ENCODE data around the gene TNFRSF11A. TPM values are rescaled to one million over a fixed set of nuclear protein-coding genes. Genes with fewer than 3 reads are reported as not detected.
A peak's percentile ranks its signal among the peaks of the same experiment; 100 is the strongest.

Gene TNFRSF11A
- total and polyA plus RNA-seq, 7 experiments from 2014 or later, result 0.16 to 22.2 (median 0.68) TPM; not detected in 2

DNA sequence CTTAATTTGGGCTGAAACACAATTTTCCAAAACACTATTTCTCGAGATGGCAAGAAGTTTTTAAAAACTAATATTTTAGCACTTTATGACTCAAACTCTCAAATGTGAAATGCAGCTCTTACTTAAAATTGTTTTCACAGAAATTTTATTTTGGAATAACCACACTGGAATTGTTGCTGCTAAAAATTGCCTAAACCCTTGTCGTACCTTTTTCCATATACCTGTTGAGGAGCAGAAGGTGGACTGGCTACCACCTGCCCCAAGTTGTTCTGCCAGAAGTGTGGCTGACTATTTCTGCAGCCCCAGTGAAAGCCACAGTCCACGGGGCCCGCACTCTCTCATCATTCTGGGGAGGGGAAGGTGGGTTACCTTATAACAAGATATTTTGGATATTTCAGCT lies 23.4 kb downstream of the TNFRSF11A start:
- no peak overlapping the region for H3K27ac ChIP-seq (ENCODE audit: low read depth, low read length)
- no peaks in the 10 kb centered on the region for H3K36me3 ChIP-seq (ENCODE audit: control insufficient read depth in 2 of 3, insufficient read depth in 3 of 3, low read length in 3 of 3)
- Mint-ChIP-seq H3K9me3 (no peaks in the 10 kb centered on the region), H3K4me3 (no peak overlapping the region), H3K4me1 (peaks cover 0 to 23% (median 0%) of the 10 kb centered on the region in 7 donors), H3K27me3 (no peaks in the 10 kb centered on the region), H3K36me3 (peaks cover 0 to 11% (median 0%) of the 10 kb centered on the region in 5 donors), H3K27ac (no peak overlapping the region)
- DNase-seq, result no peak
- intact Hi-C loops (cut with micrococcal nuclease), result no loop called here
- POLR2A ChIA-PET, result no interaction called here
- CTCF ChIA-PET, result interaction anchor here (0.6 kb wide), 1 partner anchor 249 kb away, joined by 3 read pairs; no protein-coding TSS in a partner anchor
- no peak overlapping the region for H3K4me3 ChIP-seq (ENCODE audit: low read length)
- ATAC-seq, result no peak
- no peaks in the 10 kb centered on the region for H3K4me1 ChIP-seq (ENCODE audit: control insufficient read depth in 2 of 2, insufficient read depth in 2 of 2, low read length in 2 of 2)
- no peaks in the 10 kb centered on the region for H3K9me3 ChIP-seq (ENCODE audit: control insufficient read depth in 2 of 3, low read length in 3 of 3)
- H3K27me3 ChIP-seq (ENCODE audit: control insufficient read depth in 2 of 2, insufficient read depth in 2 of 2, low read length in 2 of 2), result no peaks in the 10 kb centered on the region

- Mint-ChIP-seq H3K36me3 (peaks cover 0 to 20% (median 0%) of the 10 kb centered on the region in 5 donors), H3K4me1 (peaks cover 0 to 14% (median 0%) of the 10 kb centered on the region in 7 donors), H3K27ac (no peak overlapping the region), H3K27me3 (no peaks in the 10 kb centered on the region), H3K9me3 (no peaks in the 10 kb centered on the region), H3K4me3 (no peak overlapping the region)
- no peaks in the 10 kb centered on the region for H3K9me3 ChIP-seq (ENCODE audit: control insufficient read depth in 2 of 3, low read length in 3 of 3)
- ATAC-seq (no peak), DNase-seq (no peak)
- H3K36me3 ChIP-seq (ENCODE audit: control insufficient read depth in 2 of 3, insufficient read depth in 3 of 3, low read length in 3 of 3), result no peaks in the 10 kb centered on the region
- H3K27me3 ChIP-seq (ENCODE audit: control insufficient read depth in 2 of 2, insufficient read depth in 2 of 2, low read length in 2 of 2), result no peaks in the 10 kb centered on the region
- CTCF ChIA-PET, result interaction anchor here (0.6 kb wide), 1 partner anchor 346 kb away, joined by 4 read pairs; no protein-coding TSS in a partner anchor
- H3K27ac ChIP-seq (ENCODE audit: low read depth, low read length), result no peak overlapping the region
- H3K4me1 ChIP-seq (ENCODE audit: control insufficient read depth in 2 of 2, insufficient read depth in 2 of 2, low read length in 2 of 2), result no peaks in the 10 kb centered on the region
- H3K4me3 ChIP-seq (ENCODE audit: low read length), result no peak overlapping the region
- POLR2A ChIA-PET, result no interaction called here
- intact Hi-C loops (cut with micrococcal nuclease), result no loop called here
Measured at GRCh38 chr18:62353170-62353569, 28.1 kb downstream of the TNFRSF11A start.

- Mint-ChIP-seq H3K27me3 (no peaks in the 10 kb centered on the region), H3K4me1 (peaks cover 0 to 14% (median 0%) of the 10 kb centered on the region in 7 donors), H3K27ac (no peak overlapping the region), H3K9me3 (no peaks in the 10 kb centered on the region), H3K4me3 (no peak overlapping the region), H3K36me3 (peaks cover 0 to 20% (median 0%) of the 10 kb centered on the region in 5 donors)
- H3K27ac ChIP-seq (ENCODE audit: low read depth, low read length), result no peak overlapping the region
- CTCF ChIA-PET, result no interaction called here
- no peaks in the 10 kb centered on the region for H3K27me3 ChIP-seq (ENCODE audit: control insufficient read depth in 2 of 2, insufficient read depth in 2 of 2, low read length in 2 of 2)
- no peaks in the 10 kb centered on the region for H3K36me3 ChIP-seq (ENCODE audit: control insufficient read depth in 2 of 3, insufficient read depth in 3 of 3, low read length in 3 of 3)
- DNase-seq (no peak), ATAC-seq (peak; percentile 46)
- intact Hi-C loops (cut with micrococcal nuclease), result no loop called here
- no peaks in the 10 kb centered on the region for H3K9me3 ChIP-seq (ENCODE audit: control insufficient read depth in 2 of 3, low read length in 3 of 3)
- no peaks in the 10 kb centered on the region for H3K4me1 ChIP-seq (ENCODE audit: control insufficient read depth in 2 of 2, insufficient read depth in 2 of 2, low read length in 2 of 2)
- POLR2A ChIA-PET, result no interaction called here
- H3K4me3 ChIP-seq (ENCODE audit: low read length), result no peak overlapping the region
Measured at GRCh38 chr18:62354151-62354550, 29.0 kb downstream of the TNFRSF11A start.

- intact Hi-C loops (cut with micrococcal nuclease), result no loop called here
- peak overlapping the region in 1 of 9 donors; percentile 7 for H3K27ac Mint-ChIP-seq
- H3K36me3 ChIP-seq (ENCODE audit: control insufficient read depth in 2 of 3, insufficient read depth in 3 of 3, low read length in 3 of 3), result no peaks in the 10 kb centered on the region
- DNase-seq, result no peak
- no peaks in the 10 kb centered on the region for H3K9me3 Mint-ChIP-seq
- H3K27me3 ChIP-seq (ENCODE audit: control insufficient read depth in 2 of 2, insufficient read depth in 2 of 2, low read length in 2 of 2), result no peaks in the 10 kb centered on the region
- no peak for ATAC-seq
- no peaks in the 10 kb centered on the region for H3K4me1 ChIP-seq (ENCODE audit: control insufficient read depth in 2 of 2, insufficient read depth in 2 of 2, low read length in 2 of 2)
- peaks cover 0 to 9% (median 0%) of the 10 kb centered on the region in 7 donors for H3K4me1 Mint-ChIP-seq
- H3K4me3 ChIP-seq (ENCODE audit: low read length), result no peak overlapping the region
- ChIA-PET POLR2A (no interaction called here), CTCF (no interaction called here)
- H3K4me3 Mint-ChIP-seq, result no peak overlapping the region
- H3K27me3 Mint-ChIP-seq, result peaks cover 0 to 3% (median 0%) of the 10 kb centered on the region in 5 donors
- H3K36me3 Mint-ChIP-seq, result peaks cover 0 to 27% (median 0%) of the 10 kb centered on the region in 5 donors
- H3K9me3 ChIP-seq (ENCODE audit: control insufficient read depth in 2 of 3, low read length in 3 of 3), result no peaks in the 10 kb centered on the region
- no peak overlapping the region for H3K27ac ChIP-seq (ENCODE audit: low read depth, low read length)
Measured at GRCh38 chr18:62357079-62357719, 32.1 kb downstream of the TNFRSF11A start.

- ChIA-PET POLR2A (no interaction called here), CTCF (no interaction called here)
- no peak overlapping the region for H3K27ac Mint-ChIP-seq
- ATAC-seq (no peak), DNase-seq (no peak)
- H3K9me3 Mint-ChIP-seq, result no peaks in the 10 kb centered on the region
- H3K4me3 ChIP-seq (ENCODE audit: low read length), result no peak overlapping the region
- H3K36me3 Mint-ChIP-seq, result peaks cover 0 to 37% (median 0%) of the 10 kb centered on the region in 5 donors
- no peaks in the 10 kb centered on the region for H3K4me1 ChIP-seq (ENCODE audit: control insufficient read depth in 2 of 2, insufficient read depth in 2 of 2, low read length in 2 of 2)
- peaks cover 0 to 3% (median 0%) of the 10 kb centered on the region in 5 donors for H3K27me3 Mint-ChIP-seq
- H3K27ac ChIP-seq (ENCODE audit: low read depth, low read length), result no peak overlapping the region
- no peaks in the 10 kb centered on the region for H3K27me3 ChIP-seq (ENCODE audit: control insufficient read depth in 2 of 2, insufficient read depth in 2 of 2, low read length in 2 of 2)
- H3K4me1 Mint-ChIP-seq, result peaks cover 0 to 17% (median 0%) of the 10 kb centered on the region in 7 donors
- intact Hi-C loops (cut with micrococcal nuclease), result no loop called here
- no peaks in the 10 kb centered on the region for H3K9me3 ChIP-seq (ENCODE audit: control insufficient read depth in 2 of 3, low read length in 3 of 3)
- no peak overlapping the region for H3K4me3 Mint-ChIP-seq
- no peaks in the 10 kb centered on the region for H3K36me3 ChIP-seq (ENCODE audit: control insufficient read depth in 2 of 3, insufficient read depth in 3 of 3, low read length in 3 of 3)
Measured at GRCh38 chr18:62360805-62361204, 35.7 kb downstream of the TNFRSF11A start.

- H3K27me3 ChIP-seq (ENCODE audit: control insufficient read depth in 2 of 2, insufficient read depth in 2 of 2, low read length in 2 of 2), result no peaks in the 10 kb centered on the region
- H3K4me3 ChIP-seq (ENCODE audit: low read length), result no peak overlapping the region
- Mint-ChIP-seq H3K27me3 (peaks cover 0 to 7% (median 0%) of the 10 kb centered on the region in 5 donors), H3K4me1 (peaks cover 0 to 20% (median 0%) of the 10 kb centered on the region in 7 donors), H3K9me3 (no peaks in the 10 kb centered on the region), H3K4me3 (no peak overlapping the region), H3K36me3 (peaks cover 0 to 39% (median 0%) of the 10 kb centered on the region in 5 donors), H3K27ac (no peak overlapping the region)
- CTCF ChIA-PET, result no interaction called here
- no peaks in the 10 kb centered on the region for H3K36me3 ChIP-seq (ENCODE audit: control insufficient read depth in 2 of 3, insufficient read depth in 3 of 3, low read length in 3 of 3)
- DNase-seq, result no peak
- POLR2A ChIA-PET, result no interaction called here
- ATAC-seq, result no peak
- no peaks in the 10 kb centered on the region for H3K9me3 ChIP-seq (ENCODE audit: control insufficient read depth in 2 of 3, low read length in 3 of 3)
- H3K27ac ChIP-seq (ENCODE audit: low read depth, low read length), result no peak overlapping the region
- no peaks in the 10 kb centered on the region for H3K4me1 ChIP-seq (ENCODE audit: control insufficient read depth in 2 of 2, insufficient read depth in 2 of 2, low read length in 2 of 2)
- intact Hi-C loops (cut with micrococcal nuclease), result no loop called here
Measured at GRCh38 chr18:62361288-62361687, 36.2 kb downstream of the TNFRSF11A start.

- POLR2A ChIA-PET, result no interaction called here
Measured at GRCh38 chr18:62364558-62364957, 39.4 kb downstream of the TNFRSF11A start.

More at GRCh38 chr18:62364558-62364957, 39.4 kb downstream of the TNFRSF11A start:
- intact Hi-C loops (cut with micrococcal nuclease), result no loop called here
- Mint-ChIP-seq H3K4me1 (peaks cover 0 to 24% (median 0%) of the 10 kb centered on the region in 7 donors), H3K27me3 (peaks cover 0 to 7% (median 0%) of the 10 kb centered on the region in 5 donors), H3K36me3 (peaks cover 0 to 40% (median 0%) of the 10 kb centered on the region in 5 donors), H3K27ac (no peak overlapping the region), H3K4me3 (no peak overlapping the region), H3K9me3 (no peaks in the 10 kb centered on the region)
- no peaks in the 10 kb centered on the region for H3K9me3 ChIP-seq (ENCODE audit: control insufficient read depth in 2 of 3, low read length in 3 of 3)
- no peak overlapping the region for H3K4me3 ChIP-seq (ENCODE audit: low read length)
- no peak overlapping the region for H3K27ac ChIP-seq (ENCODE audit: low read depth, low read length)
- H3K27me3 ChIP-seq (ENCODE audit: control insufficient read depth in 2 of 2, insufficient read depth in 2 of 2, low read length in 2 of 2), result no peaks in the 10 kb centered on the region
- no peaks in the 10 kb centered on the region for H3K4me1 ChIP-seq (ENCODE audit: control insufficient read depth in 2 of 2, insufficient read depth in 2 of 2, low read length in 2 of 2)
- ATAC-seq (no peak), DNase-seq (no peak)
- H3K36me3 ChIP-seq (ENCODE audit: control insufficient read depth in 2 of 3, insufficient read depth in 3 of 3, low read length in 3 of 3), result no peaks in the 10 kb centered on the region
- CTCF ChIA-PET, result no interaction called here
